ENCODE results near the gene THSD4.
"Not testable (repeated sequence)": the region's sequence is repeated elsewhere in the genome, so short reads cannot be mapped to it uniquely, and the experiment has no call there.

THSD4 gene

DNA sequence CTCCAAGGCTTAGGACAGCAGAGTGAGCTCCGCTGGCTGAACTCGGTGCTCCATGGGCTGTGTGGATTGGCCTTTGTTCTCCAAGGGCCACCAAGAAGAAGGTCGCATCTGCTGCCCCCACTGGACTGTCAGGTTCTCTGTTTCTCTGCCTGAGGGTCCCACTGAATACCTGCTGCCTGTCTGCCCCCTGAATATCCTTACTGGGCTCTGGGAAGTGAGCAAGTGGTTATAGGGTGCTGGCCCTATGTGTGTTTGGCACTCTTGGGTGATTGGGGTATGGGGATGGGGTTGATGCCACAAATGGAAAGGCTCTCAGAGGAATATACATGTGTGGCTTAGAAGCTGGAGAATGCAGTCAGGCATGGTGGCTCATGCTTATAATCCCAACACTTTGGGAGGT, 82.3 kb downstream of the THSD4 start:
- DNase-seq: no peak

DNA sequence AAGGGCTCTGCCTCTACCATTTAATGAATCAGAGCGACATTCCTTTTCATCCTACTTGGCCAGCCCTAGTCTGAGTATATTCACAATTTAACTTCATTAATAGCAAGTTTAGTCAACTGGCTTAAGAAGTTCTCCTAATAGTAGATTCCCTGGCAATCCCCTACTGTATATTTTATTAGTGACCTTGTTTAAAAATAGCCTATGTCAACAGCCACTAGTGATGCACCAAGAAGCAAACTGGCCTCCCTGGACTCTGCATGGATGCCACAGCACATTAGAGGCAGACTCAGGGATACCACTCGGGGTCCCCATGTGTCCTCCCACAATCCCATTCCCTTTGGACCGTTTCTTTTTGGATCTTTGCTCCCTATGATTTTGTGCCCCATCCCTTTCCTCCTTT, 83.6 kb downstream of the THSD4 start:
- DNase-seq: no peak

DNA sequence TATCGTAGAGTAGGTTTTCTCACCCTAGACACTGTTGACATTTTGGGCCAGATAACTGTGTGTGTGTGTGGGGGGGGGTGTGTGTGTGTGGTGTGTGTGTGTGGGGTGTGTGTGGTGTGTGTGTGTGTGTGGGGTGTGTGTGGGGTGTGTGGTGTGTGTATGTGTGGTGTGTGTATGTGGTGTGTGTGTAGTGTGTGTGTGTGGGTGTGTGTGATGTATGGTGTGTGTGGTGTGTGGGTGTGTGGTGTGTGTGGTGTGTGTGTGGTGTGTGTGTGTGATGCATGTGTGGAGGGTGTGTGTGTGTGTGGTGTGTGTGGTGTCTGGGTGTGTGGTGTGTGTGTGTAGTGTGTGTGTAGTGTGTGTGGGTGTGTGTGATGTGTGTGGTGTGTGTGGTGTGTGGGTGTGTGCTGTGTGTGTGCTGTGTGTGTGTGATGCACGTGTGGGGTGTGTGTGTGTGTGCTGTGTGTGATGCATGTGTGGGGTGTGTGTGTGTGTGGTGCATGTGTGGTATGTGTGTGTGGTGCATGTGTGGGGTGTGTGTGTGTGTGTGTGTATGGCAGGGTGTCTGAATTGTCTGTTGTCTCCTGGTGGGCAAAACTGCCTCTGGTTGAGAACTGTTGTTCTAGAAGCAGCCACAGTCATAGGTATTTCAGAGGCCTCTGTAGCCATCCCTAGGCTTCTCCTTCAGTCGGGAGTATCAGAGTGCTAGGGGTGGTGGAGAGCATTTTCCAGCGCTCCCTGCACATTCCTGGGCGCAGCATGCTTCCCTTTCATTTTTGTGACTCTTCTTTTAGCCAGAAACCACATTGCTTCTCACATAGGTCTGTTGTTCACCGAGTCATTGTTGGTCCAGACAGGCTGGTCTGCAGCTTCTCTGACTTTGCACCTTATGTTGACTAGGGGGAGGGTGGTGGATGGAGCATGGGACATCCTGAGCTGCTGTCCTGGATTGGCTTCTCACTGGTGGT, 84.4 kb downstream of the THSD4 start:
- no peak for DNase-seq

DNA sequence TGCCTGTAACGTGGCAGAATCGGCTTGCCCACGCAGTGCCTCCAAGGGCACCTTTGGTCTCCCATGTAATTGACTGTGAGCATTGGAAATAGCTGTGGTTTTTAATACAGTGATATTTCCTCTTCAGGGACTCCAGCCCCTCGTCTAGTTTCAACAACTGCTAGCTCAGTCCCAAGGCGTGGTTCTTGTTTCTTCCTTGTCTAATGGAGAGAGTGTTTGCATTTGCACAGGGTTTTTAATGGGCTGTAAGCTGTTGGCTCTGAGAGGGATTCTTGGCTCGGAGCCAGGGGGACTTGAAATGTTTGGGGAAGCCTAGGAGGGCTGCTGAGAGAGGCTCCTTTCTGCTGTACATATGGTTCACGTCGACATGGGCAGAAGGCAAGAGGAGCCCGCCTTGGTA, 86.2 kb downstream of the THSD4 start:
- DNase-seq: peak; percentile 93

DNA sequence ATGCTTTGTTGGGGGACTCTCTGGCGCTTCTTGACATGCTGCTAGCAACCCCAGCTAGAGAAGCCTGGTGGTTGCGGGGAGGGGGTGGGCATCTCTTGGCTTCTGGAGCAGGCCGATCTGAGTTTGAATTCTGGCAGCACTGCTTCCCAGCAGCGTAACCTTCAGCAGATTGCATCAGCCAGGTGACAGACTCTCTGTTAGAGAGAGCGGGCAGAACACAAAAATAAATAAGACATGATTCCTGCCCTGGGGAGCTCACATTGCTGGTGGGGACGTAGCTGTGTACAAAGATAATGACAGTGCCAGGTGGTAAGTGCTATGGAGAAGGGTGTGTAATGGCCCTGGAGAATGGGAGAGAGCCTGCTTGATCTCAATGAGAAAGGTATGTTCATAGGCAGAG, 87.4 kb downstream of the THSD4 start:
- peak; percentile 79 for DNase-seq

DNA sequence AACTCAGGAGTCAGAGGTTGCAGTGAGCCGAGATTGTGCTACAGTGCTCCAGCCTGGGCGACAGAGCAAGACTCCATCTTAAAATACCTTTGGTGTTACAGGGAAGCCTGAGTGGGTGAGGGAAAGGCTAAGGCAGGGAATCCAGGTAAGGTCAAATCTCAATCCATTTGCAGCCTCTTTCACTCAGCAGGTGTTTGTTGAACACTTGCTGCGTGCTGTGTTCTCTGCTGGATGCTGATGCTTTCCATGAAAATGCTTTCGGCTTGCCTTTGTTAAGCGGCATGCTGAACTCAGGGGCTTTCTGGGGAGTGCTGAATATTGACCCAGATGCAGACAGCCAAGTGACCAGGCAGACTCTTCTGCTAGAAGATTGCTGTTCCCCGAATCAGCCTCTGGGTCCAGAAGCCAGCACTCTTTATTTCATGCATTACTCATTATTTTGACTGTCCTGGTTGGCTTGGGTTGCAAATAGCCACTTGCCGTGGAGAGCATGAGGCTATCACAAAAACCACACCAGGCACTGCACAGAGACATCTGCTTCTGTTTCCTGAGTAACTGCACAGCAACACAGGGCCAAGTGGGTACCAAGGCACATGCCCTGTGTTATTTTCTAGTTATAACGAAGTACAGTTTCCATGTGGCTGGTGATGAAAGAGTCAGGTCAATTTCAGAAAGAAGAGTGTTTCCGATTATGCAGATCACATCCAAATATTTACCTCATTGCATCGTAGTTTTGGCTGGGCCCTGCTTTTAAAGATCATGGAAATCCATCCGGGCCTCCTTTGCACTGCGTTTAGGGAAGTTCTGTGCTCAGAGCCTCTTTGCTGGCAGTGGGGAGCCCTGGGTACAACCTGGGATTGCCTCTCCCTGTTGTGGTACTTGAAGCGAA, 88.6 kb downstream of the THSD4 start:
- no peak for DNase-seq

DNA sequence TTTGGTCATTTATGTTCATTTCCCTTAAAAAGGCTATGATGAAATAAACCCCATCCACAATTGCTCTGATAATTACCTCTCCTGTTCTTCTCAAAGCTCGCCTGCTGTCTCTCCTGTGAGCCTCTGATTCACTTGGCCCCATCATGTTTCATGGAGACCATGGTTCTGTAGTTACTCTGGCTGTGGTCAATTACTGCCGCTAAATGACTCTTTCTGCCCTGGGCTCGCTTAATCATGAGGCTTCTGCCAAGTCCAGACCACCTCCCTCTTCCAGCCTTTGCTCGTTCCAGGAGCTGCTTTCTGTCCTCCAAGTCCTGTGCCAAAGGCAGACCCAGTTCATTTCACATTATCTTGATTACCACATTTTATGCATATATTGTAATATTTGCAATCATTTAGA, 91.9 kb downstream of the THSD4 start:
- DNase-seq: no peak

DNA sequence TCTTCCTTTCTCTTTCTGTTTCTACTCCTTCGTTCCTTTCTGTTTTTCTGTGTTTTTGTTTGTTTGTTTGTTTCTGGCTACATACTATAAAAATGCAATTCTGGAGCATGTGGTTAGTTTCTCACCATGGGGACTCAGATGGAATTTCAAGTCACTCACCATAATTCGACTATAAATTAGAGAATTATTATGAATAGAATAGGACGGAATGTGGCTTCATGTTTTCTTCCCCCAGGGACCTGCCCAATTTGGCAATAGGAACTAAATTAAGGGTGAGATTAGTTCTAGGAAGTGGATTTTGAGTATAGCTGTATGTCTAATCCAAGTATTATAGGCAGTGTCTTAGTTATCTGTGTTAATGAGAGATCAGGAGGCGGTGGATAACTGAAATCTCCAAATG, 96.9 kb downstream of the THSD4 start:
- no peak for DNase-seq

DNA sequence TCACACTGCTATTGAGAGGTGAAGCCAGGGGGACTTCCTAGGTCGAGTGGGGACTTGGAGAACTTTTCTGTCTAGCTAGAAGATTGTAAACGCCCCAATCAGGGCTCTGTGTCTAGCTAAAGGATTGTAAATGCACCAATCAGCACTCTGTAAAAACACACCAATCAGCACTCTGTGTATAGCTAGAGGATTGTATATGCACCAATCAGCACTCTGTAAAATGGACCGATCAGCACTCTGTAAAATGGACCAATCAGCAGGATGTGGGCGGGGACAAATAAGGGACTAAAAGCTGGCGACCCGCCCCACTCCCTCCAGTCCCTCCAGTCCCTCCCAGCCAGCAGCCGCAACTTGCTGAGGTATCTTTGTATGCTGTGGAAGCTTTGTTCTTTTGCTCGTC, 98.7 kb downstream of the THSD4 start:
- not testable (repeated sequence) for DNase-seq

DNA sequence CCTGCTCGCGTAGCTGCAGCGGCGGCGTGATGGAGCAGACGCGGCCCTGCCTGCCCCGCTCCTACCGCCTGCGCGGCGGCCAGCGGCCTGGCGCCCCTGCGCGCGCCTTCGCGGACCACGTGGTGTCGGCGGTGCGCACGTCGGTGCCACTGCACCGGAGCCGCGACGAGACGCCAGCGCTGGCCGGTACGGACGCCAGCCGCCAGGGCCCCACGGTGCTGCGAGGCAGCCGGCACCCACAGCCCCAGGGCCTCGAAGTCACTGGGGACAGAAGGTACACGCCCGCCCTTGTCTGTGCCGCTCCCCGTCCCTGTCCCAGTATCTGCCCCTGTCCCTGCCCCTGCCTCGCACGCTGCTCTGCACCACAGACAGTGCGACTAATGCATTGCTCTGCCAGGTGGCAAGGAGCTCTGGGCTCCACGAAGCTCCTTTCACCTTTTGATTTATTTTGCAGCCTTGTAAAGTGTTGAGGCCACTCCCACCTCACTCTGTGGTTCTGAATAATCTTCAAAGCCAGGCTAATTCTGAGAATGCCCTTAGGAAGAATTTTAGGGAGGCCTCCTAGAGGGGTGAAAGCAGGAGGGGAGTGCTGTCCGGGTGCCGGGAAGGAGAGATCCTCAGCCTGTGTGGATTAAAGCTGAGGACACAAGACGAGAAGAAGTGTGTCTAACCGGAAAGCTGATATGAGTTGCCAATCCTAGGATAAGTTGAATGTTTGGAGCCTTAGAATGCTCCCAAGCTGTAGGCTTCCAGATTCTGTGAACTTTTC, 100.0 kb downstream of the THSD4 start:
- DNase-seq: no peak

DNA sequence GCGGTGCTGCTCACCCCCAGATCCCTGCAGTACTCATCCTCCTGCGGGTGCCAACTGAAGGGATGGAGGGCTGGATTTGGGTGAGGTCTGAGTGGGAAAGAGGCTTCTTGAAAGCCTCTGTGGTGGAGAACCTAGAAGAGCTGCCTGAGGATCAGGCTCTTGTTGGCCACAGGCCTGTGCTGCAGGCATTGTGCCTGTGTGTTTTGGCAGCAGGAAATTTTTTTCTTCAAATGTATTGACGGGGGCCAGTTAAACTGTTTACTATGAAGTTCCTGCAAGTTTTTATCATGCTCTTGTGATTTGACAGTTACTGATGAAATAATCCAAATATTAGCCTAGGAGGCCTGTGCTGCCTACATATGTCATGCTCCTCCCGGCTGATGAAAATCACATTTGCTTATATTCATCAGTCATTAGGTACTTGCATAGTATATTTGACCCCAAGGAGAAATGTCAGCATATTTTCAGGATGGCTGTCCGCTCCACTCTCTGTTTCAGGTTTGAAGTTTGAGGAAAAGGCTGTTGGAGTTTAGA, 103.1 kb downstream of the THSD4 start:
- no peak for DNase-seq

DNA sequence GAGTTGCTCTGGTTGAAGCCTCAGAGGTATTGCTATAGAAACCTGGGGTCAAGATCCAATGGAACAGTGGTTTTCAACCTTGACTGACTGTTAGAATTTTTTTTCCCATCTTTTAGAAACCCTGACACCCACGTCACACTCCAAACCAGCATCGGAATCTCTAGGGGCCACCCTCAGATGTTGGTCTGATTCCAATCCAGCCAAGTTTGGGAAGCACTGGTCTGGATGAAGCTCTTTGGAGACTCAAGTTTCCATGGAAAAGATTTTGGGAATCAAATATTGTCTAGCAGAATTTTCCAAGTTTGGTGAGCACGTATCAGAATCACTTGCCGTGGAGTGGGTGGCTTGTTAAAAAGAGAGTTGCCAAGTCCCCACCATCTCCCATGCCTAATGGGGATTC, 103.8 kb downstream of the THSD4 start:
- no peak for DNase-seq

DNA sequence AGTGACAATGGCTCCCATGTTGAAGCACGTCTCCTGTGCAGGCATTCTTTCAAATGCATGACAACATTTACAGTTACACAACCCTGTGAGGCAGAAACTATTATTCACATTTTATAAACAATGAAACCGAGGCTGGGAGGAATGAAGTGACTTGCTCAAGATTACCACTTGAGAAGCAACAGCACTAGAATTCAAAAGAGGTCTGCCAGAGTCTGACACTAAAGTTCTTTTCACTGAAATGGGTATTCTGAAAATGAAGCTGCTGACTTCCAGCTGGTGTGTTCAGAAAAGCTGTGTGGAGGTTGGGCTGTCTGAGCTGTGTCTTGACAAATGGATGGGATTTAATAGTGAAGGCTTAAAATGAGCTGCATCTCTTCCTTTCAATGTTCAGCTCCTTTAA, 104.4 kb downstream of the THSD4 start:
- DNase-seq: no peak

DNA sequence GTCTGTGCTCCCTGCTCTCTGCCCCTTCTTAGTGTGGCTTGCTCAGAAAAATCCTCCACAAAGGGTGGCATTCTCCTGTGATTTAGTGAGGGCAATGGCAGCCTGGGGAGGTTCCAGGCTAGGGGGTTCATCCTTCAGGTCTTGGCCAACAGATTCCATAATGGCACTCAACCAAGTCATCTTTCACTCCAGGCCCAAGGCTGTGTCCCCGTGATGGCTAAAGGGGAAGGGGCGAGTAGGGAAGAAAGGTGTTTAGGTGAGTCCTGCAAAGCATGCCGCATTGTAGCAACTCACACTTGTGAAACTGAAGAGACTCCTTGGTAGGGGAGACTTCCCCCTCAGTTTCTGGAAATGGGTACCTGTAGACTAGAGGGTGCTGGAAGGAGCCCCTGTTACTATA, 105.6 kb downstream of the THSD4 start:
- DNase-seq: no peak

DNA sequence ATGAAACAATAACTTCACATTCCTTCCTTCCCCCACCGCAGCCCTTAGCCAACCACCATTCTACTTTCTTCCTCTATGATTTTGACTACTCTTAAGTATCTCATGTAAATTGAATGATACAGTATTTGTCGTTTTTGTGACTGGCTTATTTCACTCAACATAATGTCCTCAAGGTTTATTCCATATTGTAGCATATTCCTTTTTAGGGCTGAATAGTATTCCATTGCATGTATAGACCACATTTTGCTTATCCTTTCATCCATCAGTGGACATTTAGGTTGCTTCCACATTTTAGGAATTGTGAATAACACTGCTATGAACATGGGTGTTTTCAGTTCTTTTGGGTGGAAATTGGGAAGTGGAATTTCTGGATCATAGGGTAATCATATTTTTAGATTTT, 106.1 kb downstream of the THSD4 start:
- DNase-seq: no peak

DNA sequence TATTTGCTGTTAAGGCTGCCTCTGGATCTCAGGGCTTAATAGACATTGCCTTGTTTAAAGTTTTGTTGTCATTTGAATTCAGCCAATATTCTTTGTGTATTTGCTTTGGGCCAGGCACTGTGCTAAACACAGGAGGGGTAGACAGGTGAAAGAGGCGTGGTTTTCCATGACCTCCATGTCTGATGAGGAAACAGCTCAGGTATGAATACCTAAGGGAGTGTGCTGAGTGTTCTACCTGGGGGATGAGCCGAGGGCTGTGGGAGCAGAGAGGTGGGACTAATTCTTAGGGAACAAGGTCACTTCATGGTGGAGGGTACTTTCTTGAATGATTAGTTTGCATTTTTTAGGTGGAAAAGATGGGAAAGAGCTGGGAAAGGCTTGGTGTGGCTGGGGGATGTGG, 108.2 kb downstream of the THSD4 start:
- DNase-seq: no peak

DNA sequence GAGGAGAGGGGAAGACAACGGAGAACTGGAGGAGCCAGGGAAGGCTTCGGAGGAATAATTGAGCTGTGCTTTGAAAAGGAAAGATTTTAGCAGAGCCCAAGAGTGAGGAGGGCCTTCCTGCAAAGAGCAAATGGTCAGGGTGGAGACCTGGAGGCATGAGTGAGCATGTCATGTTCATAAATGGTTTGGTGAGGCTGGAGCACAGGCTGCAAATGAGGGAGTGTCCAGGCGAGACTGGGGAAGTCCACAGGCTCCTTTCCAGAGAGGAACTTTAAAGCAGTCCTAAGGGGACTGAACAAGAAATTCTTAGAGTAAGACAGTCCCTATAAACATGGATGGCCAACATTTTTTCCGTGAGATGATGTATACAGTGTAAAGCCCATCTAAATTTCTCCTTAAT, 108.8 kb downstream of the THSD4 start:
- DNase-seq: no peak

DNA sequence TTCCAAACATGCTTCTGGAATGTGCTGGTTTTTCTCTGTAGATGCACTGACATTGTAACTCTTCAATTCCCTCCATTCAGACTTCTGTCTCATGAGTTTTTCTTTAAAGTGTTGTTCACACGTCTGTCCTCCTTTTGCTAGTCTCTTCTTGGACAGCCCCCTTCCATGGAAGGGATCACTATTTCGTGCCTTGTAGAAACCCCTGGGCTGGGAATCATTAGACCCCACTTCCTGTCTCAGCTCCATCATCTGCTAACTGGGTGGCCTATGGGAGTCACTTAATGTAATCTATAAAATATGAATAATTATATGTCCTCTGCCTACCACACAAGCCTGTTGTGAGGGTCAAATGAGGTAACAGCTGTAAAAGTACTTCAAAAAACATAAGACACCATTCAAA, 110.6 kb downstream of the THSD4 start:
- DNase-seq: no peak

DNA sequence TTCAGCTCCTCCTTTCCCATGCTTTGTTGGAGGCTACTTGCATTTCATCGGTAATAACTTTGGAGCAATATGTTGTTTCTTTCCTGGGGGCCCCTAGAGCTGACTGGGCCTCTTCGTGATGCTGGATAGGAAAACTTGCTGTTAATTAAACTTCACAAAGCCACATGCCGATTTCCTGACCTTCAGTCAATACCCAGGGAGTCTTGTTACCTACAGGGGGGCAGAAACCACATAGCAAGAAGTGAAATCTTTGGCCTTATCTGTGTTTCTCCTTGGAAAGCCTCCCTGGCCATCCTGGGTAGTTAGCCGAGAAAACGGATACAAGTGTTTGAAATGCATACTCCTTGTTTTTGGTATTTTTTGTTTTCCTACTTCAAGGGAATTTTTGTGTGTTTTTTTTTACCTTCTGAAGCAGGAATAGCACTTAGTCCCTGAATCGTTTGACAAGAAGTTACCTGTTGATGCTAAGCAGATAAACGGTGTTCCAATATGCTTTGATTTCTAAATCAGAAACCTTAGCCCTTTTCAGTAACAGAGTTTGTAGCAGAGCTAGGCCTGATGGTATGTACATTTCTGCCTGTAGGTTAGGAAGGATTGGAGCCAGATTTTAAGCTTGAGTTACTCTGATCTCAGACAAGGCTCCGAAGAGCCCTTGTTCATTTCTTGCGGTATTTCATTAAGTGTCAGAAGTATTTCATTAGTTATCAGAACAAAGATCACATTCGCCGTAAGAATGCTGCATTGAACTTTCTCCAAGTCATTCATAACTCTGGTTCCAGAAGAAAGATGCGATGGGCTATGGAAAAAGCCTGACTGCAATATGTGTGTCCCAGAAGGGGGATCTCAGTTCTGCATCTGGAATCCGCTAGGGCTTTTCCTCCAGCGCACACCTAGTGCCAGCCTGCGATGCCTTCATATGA, 111.5 kb downstream of the THSD4 start:
- DNase-seq: no peak

DNA sequence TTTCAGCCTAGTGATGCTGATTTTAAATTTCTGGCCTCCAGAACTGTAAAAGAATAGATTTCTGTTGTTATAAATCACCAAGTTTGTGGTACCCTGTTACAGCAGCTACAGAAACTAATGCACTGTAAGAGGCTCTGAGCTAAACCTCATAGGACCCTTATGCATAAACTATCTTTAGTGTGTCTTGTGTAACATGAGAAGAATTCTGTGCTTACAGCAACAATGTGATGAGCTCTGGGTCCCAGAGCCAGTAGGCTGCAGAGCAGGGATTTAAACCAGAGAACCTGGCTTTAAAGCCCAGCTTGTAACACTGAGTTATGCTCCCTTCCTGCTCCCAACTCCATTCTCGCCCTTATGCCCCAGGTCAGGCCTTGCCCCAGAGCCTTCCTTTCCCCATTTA, 113.1 kb downstream of the THSD4 start:
- DNase-seq: no peak

DNA sequence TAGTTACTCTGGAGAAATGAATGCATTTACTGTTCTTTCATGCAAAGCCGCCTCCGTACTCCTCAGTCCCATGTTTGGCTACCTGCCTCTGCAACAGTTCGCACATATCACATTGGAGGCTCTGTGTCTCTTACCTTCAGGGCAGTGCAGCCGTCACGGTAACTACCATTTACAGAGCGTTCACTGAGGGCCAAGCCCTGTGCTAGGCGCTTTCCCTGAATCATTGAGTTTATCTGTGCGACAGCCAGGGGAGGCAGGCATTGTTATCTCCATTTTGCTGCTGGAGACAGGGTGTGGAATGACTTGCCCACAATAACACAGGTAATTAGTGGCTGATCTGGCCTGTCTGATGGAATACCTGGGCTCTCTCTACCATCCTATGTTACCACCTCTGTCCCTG, 115.0 kb downstream of the THSD4 start:
- no peak for DNase-seq

DNA sequence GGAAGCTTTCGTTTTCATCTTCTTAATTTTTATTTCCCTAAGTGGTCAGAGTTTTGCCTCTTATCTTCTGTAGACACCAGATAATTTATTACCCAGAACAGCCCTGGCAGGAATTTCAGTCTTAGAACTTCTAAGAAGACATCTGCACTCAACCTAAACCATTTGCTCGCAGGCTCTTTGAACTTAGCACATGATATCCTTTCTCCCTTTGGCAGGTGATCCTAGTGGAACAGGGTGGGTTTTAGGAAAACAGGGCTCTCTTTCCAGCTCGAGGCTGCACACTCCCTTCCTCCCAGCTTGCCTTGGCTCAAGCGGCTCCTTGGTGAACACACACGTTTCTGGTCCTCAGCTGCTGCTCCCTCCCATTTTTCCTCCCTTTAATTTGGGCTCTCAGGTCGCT, 116.5 kb downstream of the THSD4 start:
- DNase-seq: no peak
